ENCODE measurements around the gene GPRASP1. TPM values are rescaled to one million over a fixed set of nuclear protein-coding genes. Genes with fewer than 3 reads are reported as not detected.

GPRASP1 gene
- total RNA-seq, 1 donor = 2.9 TPM

- H3K27me3 ChIP-seq (ENCODE audit: insufficient read depth, low read length) = no peaks in the 10 kb centered on the region
- no peak overlapping the region for H3K4me3 ChIP-seq (ENCODE audit: insufficient read depth, low read length)
- no peaks in the 10 kb centered on the region for H3K36me3 ChIP-seq (ENCODE audit: insufficient read depth, low read length)
- H3K79me2 ChIP-seq (ENCODE audit: insufficient read depth, low read length) = peaks cover 14% of the 10 kb centered on the region
- no peak overlapping the region for H3K27ac ChIP-seq (ENCODE audit: low read depth, low read length)
- H3K4me2 ChIP-seq (ENCODE audit: insufficient read depth, low read length) = peak overlapping the region; percentile 9
- TF ChIP-seq, protein P1, sequence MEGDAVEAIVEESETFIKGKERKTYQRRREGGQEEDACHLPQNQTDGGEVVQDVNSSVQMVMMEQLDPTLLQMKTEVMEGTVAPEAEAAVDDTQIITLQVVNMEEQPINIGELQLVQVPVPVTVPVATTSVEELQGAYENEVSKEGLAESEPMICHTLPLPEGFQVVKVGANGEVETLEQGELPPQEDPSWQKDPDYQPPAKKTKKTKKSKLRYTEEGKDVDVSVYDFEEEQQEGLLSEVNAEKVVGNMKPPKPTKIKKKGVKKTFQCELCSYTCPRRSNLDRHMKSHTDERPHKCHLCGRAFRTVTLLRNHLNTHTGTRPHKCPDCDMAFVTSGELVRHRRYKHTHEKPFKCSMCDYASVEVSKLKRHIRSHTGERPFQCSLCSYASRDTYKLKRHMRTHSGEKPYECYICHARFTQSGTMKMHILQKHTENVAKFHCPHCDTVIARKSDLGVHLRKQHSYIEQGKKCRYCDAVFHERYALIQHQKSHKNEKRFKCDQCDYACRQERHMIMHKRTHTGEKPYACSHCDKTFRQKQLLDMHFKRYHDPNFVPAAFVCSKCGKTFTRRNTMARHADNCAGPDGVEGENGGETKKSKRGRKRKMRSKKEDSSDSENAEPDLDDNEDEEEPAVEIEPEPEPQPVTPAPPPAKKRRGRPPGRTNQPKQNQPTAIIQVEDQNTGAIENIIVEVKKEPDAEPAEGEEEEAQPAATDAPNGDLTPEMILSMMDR (IDR thresholded peaks at IDR 0.05; ENCODE audit: extremely low read depth, low read depth, low read length) = no peak
- H3K4me1 ChIP-seq (ENCODE audit: insufficient read depth, low read length) = peaks cover 9% of the 10 kb centered on the region
- DNase-seq (ENCODE audit: insufficient read length, low spot score, missing footprints) = peak; percentile 19
- peaks cover 8% of the 10 kb centered on the region for H4K20me1 ChIP-seq (ENCODE audit: insufficient read depth, low read length)
- H3K9me3 ChIP-seq (ENCODE audit: low read depth, low read length) = peaks cover 2% of the 10 kb centered on the region
- H2AFZ ChIP-seq (ENCODE audit: low read length) = no peak overlapping the region
Measured at GRCh38 chrX:102624105-102624504, 27.2 kb upstream of the GPRASP1 start.

GRCh38 chrX:102627640-102628039, 23.6 kb upstream of the GPRASP1 start:
- DNase-seq (ENCODE audit: insufficient read length, low spot score, missing footprints) = no peak
- Histone ChIP-seq H3K36me3 (ENCODE audit: insufficient read depth, low read length) (no peaks in the 10 kb centered on the region), H3K79me2 (ENCODE audit: insufficient read depth, low read length) (peaks cover 14% of the 10 kb centered on the region), H3K27ac (ENCODE audit: low read depth, low read length) (no peak overlapping the region), H4K20me1 (ENCODE audit: insufficient read depth, low read length) (peaks cover 8% of the 10 kb centered on the region), H3K4me3 (ENCODE audit: insufficient read depth, low read length) (no peak overlapping the region), H3K4me1 (ENCODE audit: insufficient read depth, low read length) (peaks cover 9% of the 10 kb centered on the region), H2AFZ (ENCODE audit: low read length) (no peak overlapping the region), H3K4me2 (ENCODE audit: insufficient read depth, low read length) (no peak overlapping the region), H3K9me3 (ENCODE audit: low read depth, low read length) (peaks cover 2% of the 10 kb centered on the region), H3K27me3 (ENCODE audit: insufficient read depth, low read length) (no peaks in the 10 kb centered on the region)
- TF ChIP-seq, protein P1 (IDR thresholded peaks at IDR 0.05; ENCODE audit: extremely low read depth, low read depth, low read length) = no peak

GRCh38 chrX:102637561-102637960, 13.7 kb upstream of the GPRASP1 start:
- Histone ChIP-seq H3K4me1 (ENCODE audit: insufficient read depth, low read length) (no peaks in the 10 kb centered on the region), H3K79me2 (ENCODE audit: insufficient read depth, low read length) (no peaks in the 10 kb centered on the region), H3K27me3 (ENCODE audit: insufficient read depth, low read length) (no peaks in the 10 kb centered on the region), H3K27ac (ENCODE audit: low read depth, low read length) (no peak overlapping the region), H3K4me2 (ENCODE audit: insufficient read depth, low read length) (no peak overlapping the region), H4K20me1 (ENCODE audit: insufficient read depth, low read length) (no peaks in the 10 kb centered on the region), H3K9me3 (ENCODE audit: low read depth, low read length) (no peaks in the 10 kb centered on the region), H3K36me3 (ENCODE audit: insufficient read depth, low read length) (no peaks in the 10 kb centered on the region), H3K4me3 (ENCODE audit: insufficient read depth, low read length) (no peak overlapping the region), H2AFZ (ENCODE audit: low read length) (no peak overlapping the region)
- TF ChIP-seq, protein P1 (IDR thresholded peaks at IDR 0.05; ENCODE audit: extremely low read depth, low read depth, low read length) = no peak
- DNase-seq (ENCODE audit: insufficient read length, low spot score, missing footprints) = no peak

- no peaks in the 10 kb centered on the region for H3K79me2 ChIP-seq (ENCODE audit: insufficient read depth, low read length)
- H3K4me3 ChIP-seq (ENCODE audit: insufficient read depth, low read length) = peak overlapping the region; percentile 72
- H2AFZ ChIP-seq (ENCODE audit: low read length) = no peak overlapping the region
Measured at GRCh38 chrX:102650903-102651241, 411 bp upstream of the GPRASP1 start.

More at GRCh38 chrX:102650903-102651241, 411 bp upstream of the GPRASP1 start:
- peaks cover 4% of the 10 kb centered on the region for H3K4me1 ChIP-seq (ENCODE audit: insufficient read depth, low read length)
- peak; percentile 21 for DNase-seq (ENCODE audit: insufficient read length, low spot score, missing footprints)
- no peaks in the 10 kb centered on the region for H4K20me1 ChIP-seq (ENCODE audit: insufficient read depth, low read length)
- H3K27ac ChIP-seq (ENCODE audit: low read depth, low read length) = no peak overlapping the region
- no peaks in the 10 kb centered on the region for H3K36me3 ChIP-seq (ENCODE audit: insufficient read depth, low read length)
- peak overlapping the region; percentile 83 for H3K4me2 ChIP-seq (ENCODE audit: insufficient read depth, low read length)
- no peaks in the 10 kb centered on the region for H3K9me3 ChIP-seq (ENCODE audit: low read depth, low read length)
- no peaks in the 10 kb centered on the region for H3K27me3 ChIP-seq (ENCODE audit: insufficient read depth, low read length)
- TF ChIP-seq, protein P1 (IDR thresholded peaks at IDR 0.05; ENCODE audit: extremely low read depth, low read depth, low read length) = no peak

Measured in osteoblast (primary cell).